ENCODE data around the gene LIPC. TPM values are rescaled to one million over a fixed set of nuclear protein-coding genes. Genes with fewer than 3 reads are reported as not detected.

The LIPC gene
- total RNA-seq, 1 experiment from 2014 or later: not detected

GRCh38 chr15:58553365-58553918 lies 121.7 kb downstream of the LIPC start (continued):
- TF ChIP-seq USF2 (CRISPR knock-in tag; IDR thresholded peaks at IDR 0.05) (no peak), ZNF671 (CRISPR knock-in tag; IDR thresholded peaks at IDR 0.05) (no peak)

GRCh38 chr15:58554758-58555157 lies 123.0 kb downstream of the LIPC start:
- Mint-ChIP-seq H3K9me3 (peaks cover 12% of the 10 kb centered on the region), H3K27ac (no peak overlapping the region), H3K4me3 (no peak overlapping the region), H3K27me3 (ENCODE audit: low read depth) (no peaks in the 10 kb centered on the region), H3K4me1 (peaks cover 17% of the 10 kb centered on the region), H3K36me3 (peaks cover 9% of the 10 kb centered on the region; the same call in 1 of the 2 replicates)
- TF ChIP-seq E2F4 (CRISPR knock-in tag; IDR thresholded peaks at IDR 0.05; ENCODE audit: borderline replicate concordance, low read depth): no peak
- TF ChIP-seq RORB (CRISPR knock-in tag; IDR thresholded peaks at IDR 0.05): no peak
- no peak for TF ChIP-seq USF2 (CRISPR knock-in tag; IDR thresholded peaks at IDR 0.05)
- DNase-seq (ENCODE audit: low spot score) (no peak), ATAC-seq (no peak)
- POLR2A ChIA-PET: no interaction called here
- CTCF ChIA-PET: no interaction called here

- DNase-seq (ENCODE audit: low spot score) (no peak), ATAC-seq (peak; percentile 78)
- no peak overlapping the region for H3K4me3 Mint-ChIP-seq
- CTCF ChIA-PET: no interaction called here
- H3K27me3 Mint-ChIP-seq (ENCODE audit: low read depth): no peaks in the 10 kb centered on the region
- peaks cover 12% of the 10 kb centered on the region for H3K9me3 Mint-ChIP-seq
- POLR2A ChIA-PET: no interaction called here
- H3K4me1 Mint-ChIP-seq: peaks cover 17% of the 10 kb centered on the region
- TF ChIP-seq PRRX2 (CRISPR knock-in tag; IDR thresholded peaks at IDR 0.05) (no peak), ZBTB43 (CRISPR knock-in tag; IDR thresholded peaks at IDR 0.05) (no peak), FOXP4 (CRISPR knock-in tag; IDR thresholded peaks at IDR 0.05) (no peak), SP1 (CRISPR knock-in tag; conservative IDR thresholded peaks at IDR 0.05) (no peak), PREB (CRISPR knock-in tag; IDR thresholded peaks at IDR 0.05; ENCODE audit: borderline replicate concordance) (no peak), FOXJ3 (CRISPR knock-in tag; IDR thresholded peaks at IDR 0.05; ENCODE audit: borderline replicate concordance) (no peak), TCF7 (CRISPR knock-in tag; IDR thresholded peaks at IDR 0.05; ENCODE audit: low read depth) (no peak), E2F4 (CRISPR knock-in tag; IDR thresholded peaks at IDR 0.05; ENCODE audit: borderline replicate concordance, low read depth) (no peak), SMAD4 (CRISPR knock-in tag; IDR thresholded peaks at IDR 0.05) (no peak), E2F1 (CRISPR knock-in tag; IDR thresholded peaks at IDR 0.05) (no peak), E2F5 (CRISPR knock-in tag; IDR thresholded peaks at IDR 0.05) (no peak), IRF2 (CRISPR knock-in tag; IDR thresholded peaks at IDR 0.05; ENCODE audit: borderline replicate concordance, low read depth) (no peak), SMAD3 (CRISPR knock-in tag; IDR thresholded peaks at IDR 0.05; ENCODE audit: borderline replicate concordance) (no peak), NR2C2 (CRISPR knock-in tag; IDR thresholded peaks at IDR 0.05) (no peak), NR3C1 (CRISPR knock-in tag; conservative IDR thresholded peaks at IDR 0.05; ENCODE audit: low read depth) (no peak), TP53 (CRISPR knock-in tag; IDR thresholded peaks at IDR 0.05) (no peak), RORB (CRISPR knock-in tag; IDR thresholded peaks at IDR 0.05) (no peak)
- H3K36me3 Mint-ChIP-seq: peaks cover 9% of the 10 kb centered on the region; the same call in 1 of the 2 replicates
- no peak overlapping the region for H3K27ac Mint-ChIP-seq
Observed at GRCh38 chr15:58555162-58556027, 123.6 kb downstream of the LIPC start.
